LNCAP (cell line): Measurements from ENCODE around the gene LENG1.

Experiments used
- TF ChIP-seq, protein P1 (sequence below): fragments of 450-650 bp; IDR thresholded peaks from 2 replicates; pipeline ENCODE4 v1.5.1; 2017; ENCODE audit warnings: mild to moderate bottlenecking

The LENG1 gene

DNA sequence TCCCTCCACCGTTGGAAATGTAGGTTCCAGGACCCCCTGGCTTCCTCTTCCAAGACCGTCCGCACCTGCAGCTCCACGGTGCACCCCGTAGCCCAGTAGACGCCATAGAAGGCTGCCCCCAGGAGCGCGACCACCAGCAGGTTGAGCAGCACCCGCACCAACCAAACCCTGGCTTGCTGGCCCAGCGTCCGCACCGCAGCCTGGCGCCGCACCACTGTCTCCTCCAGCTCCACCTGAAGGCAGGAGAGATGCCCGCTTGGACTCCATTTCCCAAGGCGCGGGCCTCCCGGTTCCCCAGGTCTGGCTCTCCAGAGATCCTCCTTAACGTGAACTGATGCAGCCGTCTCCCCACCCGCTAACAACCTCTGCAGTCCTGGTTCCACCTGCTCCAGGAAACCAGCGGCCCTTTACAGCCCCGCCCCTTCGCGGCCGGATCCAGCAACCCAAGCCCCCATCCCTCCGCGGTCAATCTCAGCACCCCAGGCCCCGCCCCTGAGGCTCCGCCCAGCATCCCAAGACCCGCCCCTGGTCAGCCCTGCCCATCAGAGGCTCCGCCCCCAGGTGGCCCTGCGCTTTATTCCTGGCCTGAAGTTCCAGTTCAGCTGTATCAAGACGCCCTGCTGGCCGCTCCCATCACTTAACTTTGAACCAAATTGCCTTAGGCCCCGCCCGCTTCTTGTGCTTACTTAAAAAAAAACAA, 5.0 kb upstream of the LENG1 start:
- TF ChIP-seq, protein P1, sequence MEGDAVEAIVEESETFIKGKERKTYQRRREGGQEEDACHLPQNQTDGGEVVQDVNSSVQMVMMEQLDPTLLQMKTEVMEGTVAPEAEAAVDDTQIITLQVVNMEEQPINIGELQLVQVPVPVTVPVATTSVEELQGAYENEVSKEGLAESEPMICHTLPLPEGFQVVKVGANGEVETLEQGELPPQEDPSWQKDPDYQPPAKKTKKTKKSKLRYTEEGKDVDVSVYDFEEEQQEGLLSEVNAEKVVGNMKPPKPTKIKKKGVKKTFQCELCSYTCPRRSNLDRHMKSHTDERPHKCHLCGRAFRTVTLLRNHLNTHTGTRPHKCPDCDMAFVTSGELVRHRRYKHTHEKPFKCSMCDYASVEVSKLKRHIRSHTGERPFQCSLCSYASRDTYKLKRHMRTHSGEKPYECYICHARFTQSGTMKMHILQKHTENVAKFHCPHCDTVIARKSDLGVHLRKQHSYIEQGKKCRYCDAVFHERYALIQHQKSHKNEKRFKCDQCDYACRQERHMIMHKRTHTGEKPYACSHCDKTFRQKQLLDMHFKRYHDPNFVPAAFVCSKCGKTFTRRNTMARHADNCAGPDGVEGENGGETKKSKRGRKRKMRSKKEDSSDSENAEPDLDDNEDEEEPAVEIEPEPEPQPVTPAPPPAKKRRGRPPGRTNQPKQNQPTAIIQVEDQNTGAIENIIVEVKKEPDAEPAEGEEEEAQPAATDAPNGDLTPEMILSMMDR = no peak

DNA sequence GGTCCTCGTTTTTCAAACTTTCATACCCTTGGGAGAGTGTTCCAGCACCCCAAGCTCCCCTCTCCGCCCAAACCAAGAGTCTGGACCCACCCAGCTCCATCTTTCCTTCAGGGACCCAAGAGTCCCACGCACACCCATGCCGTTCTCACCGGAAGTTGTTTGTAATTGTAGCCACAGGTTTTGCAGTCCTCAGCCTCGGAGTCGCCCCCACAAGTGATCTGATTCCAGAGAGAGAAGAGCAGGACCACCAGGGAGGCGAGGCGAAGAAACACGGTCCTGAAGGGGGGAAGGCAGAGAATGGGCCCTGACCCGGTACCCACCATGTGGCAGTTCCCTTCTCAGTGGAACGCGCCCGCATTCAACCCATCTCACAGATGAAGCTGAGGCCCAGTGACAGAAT, 3.4 kb upstream of the LENG1 start:
- TF ChIP-seq, protein P1 = no peak

DNA sequence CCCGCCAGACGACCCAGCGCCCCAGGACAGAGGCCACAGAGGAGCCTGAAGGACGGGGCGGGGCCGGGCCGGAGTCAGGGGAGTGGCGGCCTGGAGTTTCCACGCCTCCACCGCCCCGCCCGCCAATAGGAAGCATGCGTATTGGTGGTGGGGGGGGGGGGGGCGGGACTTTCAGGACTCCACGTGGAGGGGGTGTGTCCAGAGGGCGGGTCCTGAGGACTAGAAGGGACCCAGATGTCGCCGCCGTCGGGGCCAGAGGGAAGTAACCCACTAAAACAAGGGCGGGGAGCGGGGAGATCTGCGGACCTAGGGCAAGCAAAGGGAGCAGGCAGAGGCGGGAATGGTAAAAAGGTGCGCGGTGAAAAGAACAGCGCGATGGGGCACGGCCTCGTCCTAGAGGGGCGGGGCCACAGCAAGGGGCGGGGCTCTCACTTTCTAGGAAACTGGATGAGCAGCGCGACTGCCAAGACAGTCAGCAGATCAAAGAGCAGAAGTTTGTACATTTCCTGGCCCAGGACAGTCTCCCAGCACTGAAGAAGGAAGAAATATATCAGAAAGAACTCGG, 2.8 kb upstream of the LENG1 start:
- TF ChIP-seq, protein P1 = no peak

DNA sequence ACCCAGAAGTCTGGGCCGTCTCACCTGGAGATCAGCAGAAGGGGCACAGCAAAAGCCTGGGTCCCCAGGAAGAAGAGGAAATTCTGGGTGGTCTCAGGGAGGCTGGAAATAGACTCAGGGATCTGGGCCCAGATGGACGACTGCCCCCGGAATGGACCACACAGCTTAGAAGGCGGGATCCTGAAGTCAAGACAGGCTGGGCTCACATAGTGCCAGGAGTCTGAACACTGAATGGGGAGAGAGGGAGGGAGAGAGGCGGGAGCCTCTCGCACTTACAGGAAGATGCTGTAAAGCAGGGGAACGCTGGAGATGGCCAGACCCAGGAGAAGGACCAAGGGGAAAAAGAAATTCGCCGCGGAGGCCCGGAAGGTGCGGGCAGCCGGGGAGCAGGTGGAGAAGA, 1.3 kb upstream of the LENG1 start:
- TF ChIP-seq, protein P1 = no peak

DNA sequence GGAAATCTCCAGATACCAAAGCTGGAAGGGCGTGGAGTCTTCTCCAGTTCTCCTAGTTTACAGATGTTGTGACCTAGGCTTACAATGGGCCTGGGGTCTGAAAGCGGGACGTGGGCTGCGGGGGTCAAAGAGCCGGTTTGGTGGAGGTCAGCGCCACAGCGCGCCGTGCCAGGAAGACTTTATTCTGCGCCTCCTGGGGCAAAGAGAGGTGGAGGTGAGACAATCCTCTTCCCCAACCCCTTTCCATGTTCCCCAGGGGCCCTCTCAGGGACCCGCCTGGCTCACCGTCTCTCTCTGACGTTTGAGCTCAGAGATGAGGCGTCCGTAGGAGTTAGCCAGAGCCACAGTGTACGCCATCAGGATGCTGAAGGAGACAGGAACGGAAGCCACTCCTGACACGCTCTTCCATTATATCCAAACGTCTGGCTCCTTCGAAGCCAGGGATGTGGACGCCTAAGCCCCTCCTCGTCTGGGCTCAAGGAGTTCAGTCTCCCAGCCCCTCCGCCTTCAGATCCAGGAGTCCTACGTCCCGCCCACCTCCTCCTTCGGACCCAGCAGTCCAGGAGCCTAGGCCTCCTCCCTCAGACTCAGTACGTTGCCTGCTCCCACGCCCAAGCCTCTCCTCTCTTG, 776 bp upstream of the LENG1 start:
- TF ChIP-seq, protein P1 = no peak

DNA sequence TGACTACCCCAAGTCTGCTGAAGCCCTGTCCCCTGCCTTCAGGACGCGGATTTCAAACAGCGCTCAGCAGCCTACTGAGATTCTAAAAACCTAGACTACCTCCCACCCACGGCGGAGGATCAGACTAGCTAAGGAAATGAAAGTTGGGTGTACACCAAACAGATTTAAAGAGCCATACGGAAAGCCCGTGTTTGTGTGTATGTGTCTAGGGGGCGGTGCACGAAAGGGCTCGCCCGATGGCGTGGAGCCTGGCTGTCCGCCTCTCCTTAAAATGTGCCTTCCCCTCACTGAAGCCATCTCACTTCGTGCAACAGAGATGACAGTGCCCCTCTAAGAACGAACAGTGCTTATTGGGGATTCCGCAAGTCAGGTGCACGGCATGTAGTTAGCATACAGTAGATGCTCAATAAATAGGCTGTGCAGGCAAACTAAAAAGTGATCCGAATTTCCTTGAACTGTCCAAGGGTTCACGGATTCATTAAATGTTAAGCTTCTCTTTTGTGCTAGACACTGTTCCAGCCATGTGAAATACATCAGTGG, 639 bp downstream of the LENG1 start:
- TF ChIP-seq, protein P1 = no peak

DNA sequence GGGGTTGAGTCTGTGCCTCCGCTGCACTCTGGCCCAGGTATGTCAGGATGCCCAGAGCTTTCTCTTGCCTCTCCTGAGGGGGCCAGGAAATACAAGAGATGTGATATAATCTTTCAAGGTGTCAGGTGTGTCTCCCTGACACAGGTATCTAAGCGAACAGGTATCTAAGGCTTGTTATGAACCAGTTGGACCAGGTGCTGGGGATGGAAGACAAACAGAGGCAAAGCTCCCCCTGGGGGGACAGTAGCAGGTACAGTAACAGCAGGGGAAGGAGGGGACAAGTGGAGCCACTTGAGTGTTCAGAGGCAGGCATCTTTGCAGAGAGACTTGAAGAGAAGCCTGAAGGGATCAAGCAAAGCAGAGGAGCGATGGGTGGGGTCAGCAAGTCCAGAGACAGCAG, 2.6 kb downstream of the LENG1 start:
- TF ChIP-seq, protein P1 = no peak
